Measurements from ENCODE around the gene THOC1. TPM values are rescaled to one million over a fixed set of nuclear protein-coding genes. Genes with fewer than 3 reads are reported as not detected.

Gene THOC1
- total RNA-seq, 1 donor from 2014 or later = 241 TPM

GRCh38 chr18:274313-274712 lies 6.5 kb upstream of the THOC1 start:
- no peak overlapping the region for H3K4me2 ChIP-seq
- H3K9me3 ChIP-seq (ENCODE audit: low read depth) = no peaks in the 10 kb centered on the region
- H3K9ac ChIP-seq = no peak overlapping the region
- no peaks in the 10 kb centered on the region for H3K36me3 ChIP-seq
- peaks cover 16% of the 10 kb centered on the region for H3K4me1 ChIP-seq
- no peak overlapping the region for H3K27ac Mint-ChIP-seq
- no peak overlapping the region for H3K27ac ChIP-seq
- H3K4me1 Mint-ChIP-seq = peaks cover 7% of the 10 kb centered on the region
- no peaks in the 10 kb centered on the region for H3K36me3 Mint-ChIP-seq
- no peak overlapping the region for H2AFZ ChIP-seq (replicated peaks)
- no peak overlapping the region for H3K4me3 Mint-ChIP-seq
- DNase-seq (ENCODE audit: low spot score) = no peak
- TF ChIP-seq CTCF (IDR thresholded peaks at IDR 0.05) = no peak
- TF ChIP-seq EZH2 (IDR thresholded peaks at IDR 0.05) = no peak
- TF ChIP-seq EZH2phosphoT487 (IDR thresholded peaks at IDR 0.05) = no peak
- H3K27me3 Mint-ChIP-seq (ENCODE audit: insufficient read depth, low read depth) = peaks cover 3% of the 10 kb centered on the region
- no peaks in the 10 kb centered on the region for H3K9me3 Mint-ChIP-seq
- no peak overlapping the region for H3K4me3 ChIP-seq
- H4K20me1 ChIP-seq (ENCODE audit: low read depth) = no peaks in the 10 kb centered on the region
- H3K27me3 ChIP-seq = no peaks in the 10 kb centered on the region
- peaks cover 12% of the 10 kb centered on the region for H3F3A ChIP-seq (ENCODE audit: low read depth)
- no peaks in the 10 kb centered on the region for H3K79me2 ChIP-seq (ENCODE audit: low read depth)

DNA sequence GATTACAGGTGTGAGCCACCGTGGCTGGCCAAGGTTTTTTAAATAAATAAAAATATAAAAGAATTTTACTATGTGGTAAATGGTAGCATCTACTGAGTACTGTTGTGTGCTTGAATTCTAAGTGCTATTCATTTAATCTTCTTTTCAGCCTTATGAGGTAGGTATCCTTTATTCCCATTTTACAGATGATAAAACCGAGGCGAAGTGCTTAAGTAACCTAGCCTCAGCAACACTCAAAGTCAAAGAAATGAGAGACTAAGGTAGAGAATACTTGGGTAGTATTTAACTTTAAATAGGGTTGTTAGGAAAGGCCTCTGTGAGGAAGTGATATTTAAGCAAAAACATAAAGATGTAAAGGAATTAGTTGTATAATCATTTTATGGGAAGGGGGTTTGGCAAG lies 5.7 kb upstream of the THOC1 start:
- Histone ChIP-seq H3K36me3 (no peaks in the 10 kb centered on the region), H3K4me2 (no peak overlapping the region), H3K27me3 (no peaks in the 10 kb centered on the region), H3F3A (ENCODE audit: low read depth) (peaks cover 12% of the 10 kb centered on the region), H4K20me1 (ENCODE audit: low read depth) (no peaks in the 10 kb centered on the region), H3K9ac (no peak overlapping the region), H3K9me3 (ENCODE audit: low read depth) (no peaks in the 10 kb centered on the region), H3K27ac (no peak overlapping the region), H3K4me3 (no peak overlapping the region), H3K79me2 (ENCODE audit: low read depth) (no peaks in the 10 kb centered on the region), H3K4me1 (peaks cover 16% of the 10 kb centered on the region), H2AFZ (replicated peaks) (no peak overlapping the region)
- peaks cover 3% of the 10 kb centered on the region for H3K27me3 Mint-ChIP-seq (ENCODE audit: insufficient read depth, low read depth)
- no peak overlapping the region for H3K4me3 Mint-ChIP-seq
- no peak for DNase-seq (ENCODE audit: low spot score)
- no peak overlapping the region for H3K27ac Mint-ChIP-seq
- TF ChIP-seq CTCF (IDR thresholded peaks at IDR 0.05) = no peak
- no peaks in the 10 kb centered on the region for H3K36me3 Mint-ChIP-seq
- H3K4me1 Mint-ChIP-seq = peaks cover 12% of the 10 kb centered on the region
- no peaks in the 10 kb centered on the region for H3K9me3 Mint-ChIP-seq

GRCh38 chr18:272650-273049 lies 4.8 kb upstream of the THOC1 start:
- Histone ChIP-seq H3K79me2 (ENCODE audit: low read depth) (no peaks in the 10 kb centered on the region), H2AFZ (replicated peaks) (peak overlapping the region; percentile 80), H3K9me3 (ENCODE audit: low read depth) (no peaks in the 10 kb centered on the region), H3K27ac (no peak overlapping the region), H3K27me3 (no peaks in the 10 kb centered on the region), H3K4me2 (peak overlapping the region; percentile 29), H3K36me3 (no peaks in the 10 kb centered on the region), H3F3A (ENCODE audit: low read depth) (peaks cover 12% of the 10 kb centered on the region), H4K20me1 (ENCODE audit: low read depth) (no peaks in the 10 kb centered on the region), H3K9ac (no peak overlapping the region), H3K4me1 (peaks cover 16% of the 10 kb centered on the region), H3K4me3 (no peak overlapping the region)
- no peaks in the 10 kb centered on the region for H3K9me3 Mint-ChIP-seq
- peaks cover 12% of the 10 kb centered on the region for H3K4me1 Mint-ChIP-seq
- H3K36me3 Mint-ChIP-seq = no peaks in the 10 kb centered on the region
- no peak overlapping the region for H3K4me3 Mint-ChIP-seq
- TF ChIP-seq EZH2phosphoT487 (IDR thresholded peaks at IDR 0.05) (no peak), CTCF (IDR thresholded peaks at IDR 0.05) (no peak), EZH2 (IDR thresholded peaks at IDR 0.05) (no peak)
- peak overlapping the region; percentile 31 for H3K27ac Mint-ChIP-seq
- DNase-seq (ENCODE audit: low spot score) = no peak
- H3K27me3 Mint-ChIP-seq (ENCODE audit: insufficient read depth, low read depth) = peaks cover 3% of the 10 kb centered on the region
